Measurements from ENCODE around the gene CTR9. TPM values are rescaled to one million over a fixed set of nuclear protein-coding genes. Genes with fewer than 3 reads are reported as not detected.

CTR9 gene
- total and polyA plus RNA-seq, 2 experiments from 2014 or later, result 29.0 to 32.7 TPM

DNA sequence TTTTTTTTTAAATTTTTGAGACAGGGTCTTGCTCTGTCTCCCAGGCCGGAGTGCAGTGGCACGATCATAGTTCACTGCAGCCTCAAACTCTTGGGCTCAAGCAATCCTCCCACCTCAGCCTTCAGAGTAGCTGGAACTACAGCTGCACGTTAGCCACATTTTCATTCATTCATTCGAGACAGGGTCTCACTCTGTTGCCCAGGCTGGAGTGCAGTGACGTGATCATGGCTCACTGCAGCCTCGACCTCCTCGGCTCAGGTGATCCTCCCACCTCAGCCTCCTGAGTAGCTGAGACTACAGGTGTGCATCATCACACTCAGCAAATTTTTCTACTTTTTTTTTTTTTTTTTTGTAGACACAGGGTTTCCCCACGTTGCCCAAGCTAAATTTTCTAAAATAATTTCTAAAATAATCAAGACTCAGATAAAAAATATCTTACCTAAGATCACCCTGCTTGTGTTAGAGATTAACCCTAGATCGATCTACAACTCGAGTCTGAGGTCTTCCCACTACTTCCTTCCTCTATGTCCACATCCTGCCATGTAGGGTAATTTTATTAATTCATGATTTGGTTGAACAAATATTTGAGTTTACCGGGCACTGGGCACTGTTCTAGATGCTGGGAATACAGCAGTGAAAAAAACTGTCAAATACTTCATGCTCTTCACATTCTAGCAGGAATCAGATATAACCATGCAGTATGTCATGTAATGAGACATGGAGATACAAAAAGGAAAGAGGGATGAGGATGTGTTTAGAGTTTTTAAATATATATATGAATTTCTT, 42.6 kb downstream of the CTR9 start:
- TF ChIP-seq EZH2phosphoT487 (IDR thresholded peaks at IDR 0.05; ENCODE audit: unreplicated experiment) (no peak), NANOG (IDR thresholded peaks at IDR 0.05; ENCODE audit: borderline replicate concordance) (no peak)
- TF ChIP-seq, protein P1, sequence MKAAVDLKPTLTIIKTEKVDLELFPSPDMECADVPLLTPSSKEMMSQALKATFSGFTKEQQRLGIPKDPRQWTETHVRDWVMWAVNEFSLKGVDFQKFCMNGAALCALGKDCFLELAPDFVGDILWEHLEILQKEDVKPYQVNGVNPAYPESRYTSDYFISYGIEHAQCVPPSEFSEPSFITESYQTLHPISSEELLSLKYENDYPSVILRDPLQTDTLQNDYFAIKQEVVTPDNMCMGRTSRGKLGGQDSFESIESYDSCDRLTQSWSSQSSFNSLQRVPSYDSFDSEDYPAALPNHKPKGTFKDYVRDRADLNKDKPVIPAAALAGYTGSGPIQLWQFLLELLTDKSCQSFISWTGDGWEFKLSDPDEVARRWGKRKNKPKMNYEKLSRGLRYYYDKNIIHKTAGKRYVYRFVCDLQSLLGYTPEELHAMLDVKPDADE (IDR thresholded peaks at IDR 0.05), result no peak
- Histone ChIP-seq H2AFZ (no peak overlapping the region), H3K9me2 (ENCODE audit: insufficient read depth) (no peaks in the 10 kb centered on the region), H3K27me3 (ENCODE audit: insufficient read depth) (0 out of 2 replicates have a peak, but pooled peaks cover 5% of the 10 kb centered on the region), H3K4me3 (no peak overlapping the region), H3K4me2 (no peak overlapping the region), H3K79me2 (replicated peaks; ENCODE audit: insufficient read depth) (no peaks in the 10 kb centered on the region), H3K27ac (ENCODE audit: low read depth) (no peak overlapping the region), H4K20me1 (replicated peaks; ENCODE audit: insufficient read depth) (0 out of 2 replicates have a peak, but pooled peaks cover 9% of the 10 kb centered on the region), H3K4me1 (ENCODE audit: insufficient read depth) (no peaks in the 10 kb centered on the region), H3K36me3 (ENCODE audit: insufficient read depth) (peaks cover 19% of the 10 kb centered on the region), H3F3A (replicated peaks; ENCODE audit: low read depth) (peaks cover 28% of the 10 kb centered on the region)
- Mint-ChIP-seq H3K27me3 (ENCODE audit: insufficient read depth, low read depth, poor library complexity) (peaks cover 10% of the 10 kb centered on the region), H3K36me3 (ENCODE audit: low read depth) (peaks cover 29% of the 10 kb centered on the region), H3K9me3 (no peaks in the 10 kb centered on the region; the same call in 2 of the 3 replicates), H3K4me3 (no peak overlapping the region; the same call in 2 of the 3 replicates), H3K4me1 (peaks cover 6% of the 10 kb centered on the region; the same call in 2 of the 3 replicates), H3K27ac (no peak overlapping the region)
- ATAC-seq, result no peak
- no peak for DNase-seq (ENCODE audit: low spot score)

DNA sequence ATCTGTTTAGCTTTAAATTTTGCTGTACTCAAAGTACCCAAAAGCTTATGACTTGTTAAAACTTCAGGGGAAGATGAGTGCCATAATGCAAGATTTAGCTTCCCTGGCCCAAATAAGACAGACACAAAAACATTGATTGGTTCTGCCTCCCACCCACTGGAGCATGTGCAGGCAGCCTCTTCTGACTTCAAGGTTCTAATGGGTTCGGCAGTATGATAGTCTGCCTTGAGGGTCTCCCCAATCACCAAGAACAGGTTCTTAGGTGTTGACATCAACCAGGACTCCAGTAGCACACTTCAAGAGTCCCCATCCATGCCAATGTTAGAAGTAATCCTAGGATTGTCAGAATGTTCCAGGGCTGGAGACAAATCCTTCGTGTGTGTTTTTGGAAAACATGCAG, 45.1 kb downstream of the CTR9 start:
- Histone ChIP-seq H3K4me1 (ENCODE audit: insufficient read depth) (no peaks in the 10 kb centered on the region), H3K36me3 (ENCODE audit: insufficient read depth) (peaks cover 44% of the 10 kb centered on the region), H3F3A (replicated peaks; ENCODE audit: low read depth) (peaks cover 45% of the 10 kb centered on the region), H4K20me1 (replicated peaks; ENCODE audit: insufficient read depth) (peaks cover 22% of the 10 kb centered on the region), H3K4me2 (no peak overlapping the region), H3K27ac (ENCODE audit: low read depth) (peak overlapping the region; percentile 47; the same call in 1 of the 2 replicates), H2AFZ (no peak overlapping the region), H3K4me3 (no peak overlapping the region), H3K9me2 (ENCODE audit: insufficient read depth) (no peaks in the 10 kb centered on the region), H3K79me2 (replicated peaks; ENCODE audit: insufficient read depth) (no peaks in the 10 kb centered on the region), H3K27me3 (ENCODE audit: insufficient read depth) (0 out of 2 replicates have a peak, but pooled peaks cover 5% of the 10 kb centered on the region)
- Mint-ChIP-seq H3K4me1 (peaks cover 4% of the 10 kb centered on the region; the same call in 1 of the 3 replicates), H3K4me3 (no peak overlapping the region), H3K9me3 (no peaks in the 10 kb centered on the region; the same call in 2 of the 3 replicates), H3K27me3 (ENCODE audit: insufficient read depth, low read depth, poor library complexity) (peaks cover 10% of the 10 kb centered on the region), H3K36me3 (ENCODE audit: low read depth) (peaks cover 55% of the 10 kb centered on the region), H3K27ac (no peak overlapping the region)
- ATAC-seq (peak; percentile 2; the same call in 1 of the 3 replicates), DNase-seq (ENCODE audit: low spot score) (no peak)
- TF ChIP-seq JUNB (IDR thresholded peaks at IDR 0.05; ENCODE audit: unreplicated experiment), result no peak
- no peak for TF ChIP-seq ZNF331 (CRISPR knock-in tag; IDR thresholded peaks at IDR 0.05; ENCODE audit: low read depth)
- TF ChIP-seq POLR2AphosphoS5 (IDR thresholded peaks at IDR 0.05; ENCODE audit: low read depth), result peak; percentile 39; the same call in 1 of the 2 replicates
- TF ChIP-seq EZH2phosphoT487 (IDR thresholded peaks at IDR 0.05; ENCODE audit: unreplicated experiment), result no peak
- TF ChIP-seq, protein P2, sequence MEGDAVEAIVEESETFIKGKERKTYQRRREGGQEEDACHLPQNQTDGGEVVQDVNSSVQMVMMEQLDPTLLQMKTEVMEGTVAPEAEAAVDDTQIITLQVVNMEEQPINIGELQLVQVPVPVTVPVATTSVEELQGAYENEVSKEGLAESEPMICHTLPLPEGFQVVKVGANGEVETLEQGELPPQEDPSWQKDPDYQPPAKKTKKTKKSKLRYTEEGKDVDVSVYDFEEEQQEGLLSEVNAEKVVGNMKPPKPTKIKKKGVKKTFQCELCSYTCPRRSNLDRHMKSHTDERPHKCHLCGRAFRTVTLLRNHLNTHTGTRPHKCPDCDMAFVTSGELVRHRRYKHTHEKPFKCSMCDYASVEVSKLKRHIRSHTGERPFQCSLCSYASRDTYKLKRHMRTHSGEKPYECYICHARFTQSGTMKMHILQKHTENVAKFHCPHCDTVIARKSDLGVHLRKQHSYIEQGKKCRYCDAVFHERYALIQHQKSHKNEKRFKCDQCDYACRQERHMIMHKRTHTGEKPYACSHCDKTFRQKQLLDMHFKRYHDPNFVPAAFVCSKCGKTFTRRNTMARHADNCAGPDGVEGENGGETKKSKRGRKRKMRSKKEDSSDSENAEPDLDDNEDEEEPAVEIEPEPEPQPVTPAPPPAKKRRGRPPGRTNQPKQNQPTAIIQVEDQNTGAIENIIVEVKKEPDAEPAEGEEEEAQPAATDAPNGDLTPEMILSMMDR (conservative IDR thresholded peaks at IDR 0.05; ENCODE audit: low read depth in 2 of 2), result no peak

All from GM23338 (cell line).